NCI-H748 (cell line): ENCODE measurements around the gene CDNF.

Experiments used
- DNase-seq: peaks from one replicate; lab custom pipeline; 2025; ENCODE audit not compliant: unreplicated experiment; lab: John Stamatoyannopoulos, UW

Gene CDNF

GRCh38 chr10:14800397-14800796, 37.4 kb downstream of the CDNF start:
- DNase-seq = no peak

GRCh38 chr10:14798636-14799035, 39.2 kb downstream of the CDNF start:
- no peak for DNase-seq

GRCh38 chr10:14787938-14788337, 49.9 kb downstream of the CDNF start:
- DNase-seq = no peak

GRCh38 chr10:14784459-14785055, 53.3 kb downstream of the CDNF start:
- no peak for DNase-seq

GRCh38 chr10:14782691-14783363, 55.0 kb downstream of the CDNF start:
- DNase-seq = no peak

GRCh38 chr10:14781763-14782162, 56.1 kb downstream of the CDNF start:
- DNase-seq = no peak

GRCh38 chr10:14779001-14779651, 58.7 kb downstream of the CDNF start:
- no peak for DNase-seq

GRCh38 chr10:14776546-14776945, 61.3 kb downstream of the CDNF start:
- no peak for DNase-seq

GRCh38 chr10:14775656-14776055, 62.2 kb downstream of the CDNF start:
- no peak for DNase-seq

- peak; percentile 62 for DNase-seq
Measured at GRCh38 chr10:14774797-14775196, 63.0 kb downstream of the CDNF start, which contains the start of gene FAM107B. Gene FAM107B, minus strand, starts transcription at chr10:14774897. Its CDS starts 234 bp downstream, at chr10:14774663.

GRCh38 chr10:14774214-14774580, 63.6 kb downstream of the CDNF start:
- no peak for DNase-seq

- no peak for DNase-seq
Measured at GRCh38 chr10:14773551-14774213, 64.2 kb downstream of the CDNF start.

- peak; percentile 7 for DNase-seq
Measured at GRCh38 chr10:14772399-14772798, 65.4 kb downstream of the CDNF start.

GRCh38 chr10:14770927-14771326, 66.9 kb downstream of the CDNF start:
- no peak for DNase-seq
